Neural progenitor cell (in vitro differentiated cells): Measurements from ENCODE around the gene NLRP8.

Experiments
- CTCF ChIP-seq: fragments of 200-600 bp; sonication (generic); IDR thresholded peaks from 2 replicates; pipeline ENCODE4 v1.5.1; 2017; ENCODE audit warnings: antibody characterized with exemption, mild to moderate bottlenecking
- EZH2 ChIP-seq: fragments of 200-600 bp; sonication (generic); IDR thresholded peaks from 2 replicates; pipeline ENCODE4 v1.6.1; 2017; ENCODE audit warnings: antibody characterized with exemption, mild to moderate bottlenecking, moderate library complexity

- TF ChIP-seq CTCF (no peak), EZH2 (no peak)
These were observed at the start of gene NLRP8 for GRCh38 chr19:55947532-55947931.
